DMS 273 (cell line): Measurements from ENCODE around the gene LY6G6F.
"Not testable (repeated sequence)": the region's sequence is repeated elsewhere in the genome, so short reads cannot be mapped to it uniquely, and the experiment has no call there.

ENCODE experiments used
- DNase-seq: peaks from one replicate; lab custom pipeline; 2025; ENCODE audit not compliant: unreplicated experiment; lab: John Stamatoyannopoulos, UW

The LY6G6F gene

GRCh38 chr6:31702405-31702818, 4.3 kb upstream of the LY6G6F start:
- peak; percentile 72 for DNase-seq

- DNase-seq, result peak; percentile 99
These were observed 3.6 kb upstream of the LY6G6F start, which contains the start of gene ABHD16A for GRCh38 chr6:31702819-31703716. Gene ABHD16A, minus strand, starts transcription at chr6:31703324. Its CDS starts 43 bp downstream, at chr6:31703281.

- no peak for DNase-seq
These were observed 735 bp upstream of the LY6G6F start for GRCh38 chr6:31705931-31706330.

- no peak for DNase-seq
These were observed 1.0 kb downstream of the LY6G6F start for GRCh38 chr6:31707701-31708100.

- no peak for DNase-seq
These were observed 1.6 kb downstream of the LY6G6F start for GRCh38 chr6:31708224-31708623.

- not testable (repeated sequence) for DNase-seq
These were observed 2.5 kb downstream of the LY6G6F start for GRCh38 chr6:31709157-31709556.

- DNase-seq, result peak; percentile 57
These were observed 4.0 kb downstream of the LY6G6F start for GRCh38 chr6:31710523-31711219.

GRCh38 chr6:31711233-31711632, 4.6 kb downstream of the LY6G6F start:
- no peak for DNase-seq

GRCh38 chr6:31712296-31712695, 5.6 kb downstream of the LY6G6F start:
- DNase-seq, result peak; percentile 40

GRCh38 chr6:31713465-31713864, 6.8 kb downstream of the LY6G6F start:
- no peak for DNase-seq

GRCh38 chr6:31713991-31714684, 7.5 kb downstream of the LY6G6F start:
- no peak for DNase-seq

GRCh38 chr6:31715022-31715958, 8.6 kb downstream of the LY6G6F start, which contains the start of gene LY6G6D:
Gene LY6G6D, plus strand, starts transcription at chr6:31715348. Its CDS starts 8 bp downstream, at chr6:31715356.
- DNase-seq, result peak; percentile 68

- DNase-seq, result no peak
These were observed 11.0 kb downstream of the LY6G6F start for GRCh38 chr6:31717499-31718222.

GRCh38 chr6:31718265-31718664, 11.6 kb downstream of the LY6G6F start:
- no peak for DNase-seq

- DNase-seq, result no peak
These were observed 12.3 kb downstream of the LY6G6F start for GRCh38 chr6:31719001-31719400.

GRCh38 chr6:31720196-31720770, 13.6 kb downstream of the LY6G6F start:
- DNase-seq, result no peak

- no peak for DNase-seq
These were observed 14.8 kb downstream of the LY6G6F start, which contains the start of gene LY6G6C for GRCh38 chr6:31721351-31722020. Gene LY6G6C, minus strand, starts transcription at chr6:31721746. Its CDS starts 67 bp downstream, at chr6:31721679.

- DNase-seq, result no peak
These were observed 15.5 kb downstream of the LY6G6F start for GRCh38 chr6:31722173-31722572.
